ENCODE measurements around the gene RBM4B.

RBM4B gene

GRCh38 chr11:66629356-66629755 lies 48.3 kb downstream of the RBM4B start:
- Histone ChIP-seq H3K9me2 (replicated peaks; ENCODE audit: insufficient read depth, low read length) (no peaks in the 10 kb centered on the region), H3K27me3 (replicated peaks; ENCODE audit: insufficient read depth, low read length) (no peaks in the 10 kb centered on the region), H2AFZ (ENCODE audit: low read length) (no peak overlapping the region), H4K20me1 (ENCODE audit: insufficient read depth, low read length) (peaks cover 56% of the 10 kb centered on the region), H3K79me2 (ENCODE audit: low read length) (peaks cover 100% of the 10 kb centered on the region), H3K4me2 (ENCODE audit: low read depth, low read length) (no peak overlapping the region), H3F3A (ENCODE audit: insufficient read depth, low read length) (peaks cover 19% of the 10 kb centered on the region), H3K4me1 (ENCODE audit: low read length) (0 out of 2 replicates have a peak, but pooled peaks cover 6% of the 10 kb centered on the region), H3K4me3 (ENCODE audit: low read length) (no peak overlapping the region), H3K9me3 (replicated peaks; ENCODE audit: insufficient read depth, low read length) (no peaks in the 10 kb centered on the region), H3K9ac (ENCODE audit: low read length) (no peak overlapping the region), H3K36me3 (replicated peaks; ENCODE audit: insufficient read depth, low read length) (peaks cover 32% of the 10 kb centered on the region), H3K27ac (ENCODE audit: low read length) (no peak overlapping the region)
- no peak for TF ChIP-seq EZH2phosphoT487 (IDR thresholded peaks at IDR 0.05; ENCODE audit: low read length)
- TF ChIP-seq EZH2 (optimal IDR thresholded peaks at IDR 0.05; ENCODE audit: low read depth, low read length) = no peak
- TF ChIP-seq CTCF (IDR thresholded peaks at IDR 0.05; ENCODE audit: low read length) = no peak
- DNase-seq = no peak

- H3K9me2 ChIP-seq (replicated peaks; ENCODE audit: insufficient read depth, low read length) = no peaks in the 10 kb centered on the region
- H3K9ac ChIP-seq (ENCODE audit: low read length) = no peak overlapping the region
- peaks cover 16% of the 10 kb centered on the region for H3F3A ChIP-seq (ENCODE audit: insufficient read depth, low read length)
- no peak overlapping the region for H3K4me2 ChIP-seq (ENCODE audit: low read depth, low read length)
- no peak overlapping the region for H2AFZ ChIP-seq (ENCODE audit: low read length)
- H4K20me1 ChIP-seq (ENCODE audit: insufficient read depth, low read length) = peaks cover 68% of the 10 kb centered on the region
- H3K27me3 ChIP-seq (replicated peaks; ENCODE audit: insufficient read depth, low read length) = no peaks in the 10 kb centered on the region
- no peaks in the 10 kb centered on the region for H3K9me3 ChIP-seq (replicated peaks; ENCODE audit: insufficient read depth, low read length)
- H3K79me2 ChIP-seq (ENCODE audit: low read length) = peaks cover 100% of the 10 kb centered on the region
- no peak overlapping the region for H3K4me3 ChIP-seq (ENCODE audit: low read length)
- no peak for TF ChIP-seq CTCF (IDR thresholded peaks at IDR 0.05; ENCODE audit: low read length)
- TF ChIP-seq EZH2phosphoT487 (IDR thresholded peaks at IDR 0.05; ENCODE audit: low read length) = no peak
- no peak for TF ChIP-seq EZH2 (optimal IDR thresholded peaks at IDR 0.05; ENCODE audit: low read depth, low read length)
- no peak for DNase-seq
- 0 out of 2 replicates have a peak, but pooled peaks cover 6% of the 10 kb centered on the region for H3K4me1 ChIP-seq (ENCODE audit: low read length)
- H3K27ac ChIP-seq (ENCODE audit: low read length) = no peak overlapping the region
- H3K36me3 ChIP-seq (replicated peaks; ENCODE audit: insufficient read depth, low read length) = peaks cover 32% of the 10 kb centered on the region
These were observed 49.6 kb downstream of the RBM4B start for GRCh38 chr11:66628061-66628603.

DNA sequence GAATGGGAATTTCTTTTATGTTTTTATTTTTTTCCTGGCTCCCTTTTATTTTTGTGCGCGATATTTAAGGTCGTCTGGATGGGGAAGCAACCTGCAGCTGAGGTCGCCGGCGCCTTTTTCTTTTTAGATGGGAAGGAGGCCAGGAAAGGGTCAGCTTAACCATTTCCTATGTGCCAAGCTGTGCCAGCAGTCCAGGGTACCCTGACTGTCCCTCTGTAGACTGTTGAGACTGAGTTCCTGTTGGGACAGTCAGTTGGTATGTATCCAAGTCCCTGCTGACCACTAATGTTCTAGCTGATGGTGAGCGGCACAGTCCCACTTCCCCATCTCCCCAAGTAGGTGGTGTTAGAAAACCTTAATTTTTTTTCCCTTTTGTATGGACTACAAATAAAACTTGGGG lies 50.8 kb downstream of the RBM4B start:
- H3K4me3 ChIP-seq (ENCODE audit: low read length) = no peak overlapping the region
- H3K79me2 ChIP-seq (ENCODE audit: low read length) = peaks cover 100% of the 10 kb centered on the region
- no peaks in the 10 kb centered on the region for H3K27me3 ChIP-seq (replicated peaks; ENCODE audit: insufficient read depth, low read length)
- H3K4me2 ChIP-seq (ENCODE audit: low read depth, low read length) = no peak overlapping the region
- H3F3A ChIP-seq (ENCODE audit: insufficient read depth, low read length) = peaks cover 11% of the 10 kb centered on the region; the same call in 1 of the 2 replicates
- no peak overlapping the region for H2AFZ ChIP-seq (ENCODE audit: low read length)
- no peaks in the 10 kb centered on the region for H3K9me3 ChIP-seq (replicated peaks; ENCODE audit: insufficient read depth, low read length)
- H3K9ac ChIP-seq (ENCODE audit: low read length) = no peak overlapping the region
- no peak for DNase-seq
- TF ChIP-seq EZH2 (optimal IDR thresholded peaks at IDR 0.05; ENCODE audit: low read depth, low read length) (no peak), EZH2phosphoT487 (IDR thresholded peaks at IDR 0.05; ENCODE audit: low read length) (no peak), CTCF (IDR thresholded peaks at IDR 0.05; ENCODE audit: low read length) (no peak)
- H3K36me3 ChIP-seq (replicated peaks; ENCODE audit: insufficient read depth, low read length) = peaks cover 39% of the 10 kb centered on the region
- 0 out of 2 replicates have a peak, but pooled peaks cover 3% of the 10 kb centered on the region for H3K4me1 ChIP-seq (ENCODE audit: low read length)
- H4K20me1 ChIP-seq (ENCODE audit: insufficient read depth, low read length) = peaks cover 74% of the 10 kb centered on the region
- no peak overlapping the region for H3K27ac ChIP-seq (ENCODE audit: low read length)
- H3K9me2 ChIP-seq (replicated peaks; ENCODE audit: insufficient read depth, low read length) = no peaks in the 10 kb centered on the region
